ENCODE results near the gene C22orf39. TPM values are rescaled to one million over a fixed set of nuclear protein-coding genes. Genes with fewer than 3 reads are reported as not detected.
A peak's percentile ranks its signal among the peaks of the same experiment; 100 is the strongest.

The C22orf39 gene, protein sequence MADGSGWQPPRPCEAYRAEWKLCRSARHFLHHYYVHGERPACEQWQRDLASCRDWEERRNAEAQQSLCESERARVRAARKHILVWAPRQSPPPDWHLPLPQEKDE
- total RNA-seq (2014; rRNA removed; shearing (Covaris generic)) = 19.6 and 23.2 TPM in 2 replicates

DNA sequence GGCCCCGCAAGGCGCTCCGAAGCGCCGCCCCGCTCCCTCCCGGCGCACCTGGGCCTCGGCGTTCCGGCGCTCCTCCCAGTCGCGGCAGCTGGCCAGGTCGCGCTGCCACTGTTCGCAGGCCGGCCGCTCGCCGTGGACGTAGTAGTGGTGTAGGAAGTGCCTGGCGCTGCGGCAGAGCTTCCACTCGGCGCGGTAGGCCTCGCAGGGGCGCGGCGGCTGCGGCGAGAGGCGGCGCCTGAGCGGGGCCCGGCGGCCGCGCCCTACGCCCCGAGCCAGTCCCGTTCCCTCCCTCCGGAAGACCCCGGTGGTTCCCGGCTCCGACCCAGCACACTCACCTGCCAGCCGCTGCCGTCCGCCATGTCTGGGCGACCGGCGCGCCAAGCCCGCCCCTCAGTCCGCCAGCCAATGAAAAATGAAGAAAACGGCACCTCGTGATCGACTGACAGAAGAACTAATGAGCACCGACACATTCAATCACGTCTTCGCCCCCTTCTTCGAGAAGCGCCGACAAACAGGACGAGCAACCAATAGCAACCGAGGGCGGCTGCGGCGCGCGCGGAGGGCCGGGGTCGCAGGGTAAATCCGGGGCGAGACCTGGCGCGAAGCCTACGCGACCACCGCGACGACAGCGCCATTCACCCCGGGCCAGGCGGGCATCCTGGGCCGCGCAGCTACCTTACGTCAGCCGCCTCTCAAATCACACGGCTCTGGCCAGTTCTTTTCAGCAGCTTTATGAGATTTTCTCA is at the start of gene C22orf39:
C22orf39 (minus strand) TSS at position 382 of the 746 bp plus-strand sequence; CDS start at position 359, 23 bp downstream.
- DNase-seq (ENCODE audit: low spot score) = peak; percentile 84

DNA sequence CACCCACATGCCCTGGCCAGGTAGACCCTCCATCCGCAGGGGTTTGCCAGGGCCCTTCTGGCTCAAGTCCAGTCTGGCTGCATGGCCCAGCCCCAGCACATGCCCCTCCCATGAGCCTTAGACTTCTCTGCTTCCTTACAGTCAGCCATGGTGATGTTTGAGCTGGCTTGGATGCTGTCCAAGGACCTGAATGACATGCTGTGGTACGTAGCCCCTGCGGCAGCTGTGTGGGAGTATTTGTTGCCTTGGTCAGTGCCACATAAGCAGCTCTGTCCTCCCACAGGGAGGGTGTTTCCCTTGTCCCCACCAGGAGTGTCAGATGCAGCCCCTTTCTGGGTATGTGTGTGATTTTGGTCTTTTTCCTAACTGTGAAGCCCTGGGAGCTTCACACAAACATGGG is 49.7 kb upstream of the C22orf39 start:
- peak; percentile 16 for DNase-seq (ENCODE audit: low spot score)

DNA sequence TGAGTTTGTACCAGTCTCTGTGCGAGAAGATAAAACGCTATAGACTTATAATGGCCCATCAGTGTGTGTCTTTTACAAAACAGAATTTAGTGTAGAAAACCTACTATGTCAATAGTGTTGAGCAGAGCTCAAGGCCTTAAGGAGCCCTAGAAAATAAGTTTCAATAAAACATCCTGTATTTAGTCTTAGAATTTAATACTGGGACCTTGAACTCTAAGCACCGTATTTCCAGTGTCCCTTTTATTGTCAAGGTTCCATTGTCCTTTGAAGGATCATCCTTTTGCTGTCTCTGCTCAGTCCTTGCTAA is 48.8 kb upstream of the C22orf39 start:
- DNase-seq (ENCODE audit: low spot score) = no peak

DNA sequence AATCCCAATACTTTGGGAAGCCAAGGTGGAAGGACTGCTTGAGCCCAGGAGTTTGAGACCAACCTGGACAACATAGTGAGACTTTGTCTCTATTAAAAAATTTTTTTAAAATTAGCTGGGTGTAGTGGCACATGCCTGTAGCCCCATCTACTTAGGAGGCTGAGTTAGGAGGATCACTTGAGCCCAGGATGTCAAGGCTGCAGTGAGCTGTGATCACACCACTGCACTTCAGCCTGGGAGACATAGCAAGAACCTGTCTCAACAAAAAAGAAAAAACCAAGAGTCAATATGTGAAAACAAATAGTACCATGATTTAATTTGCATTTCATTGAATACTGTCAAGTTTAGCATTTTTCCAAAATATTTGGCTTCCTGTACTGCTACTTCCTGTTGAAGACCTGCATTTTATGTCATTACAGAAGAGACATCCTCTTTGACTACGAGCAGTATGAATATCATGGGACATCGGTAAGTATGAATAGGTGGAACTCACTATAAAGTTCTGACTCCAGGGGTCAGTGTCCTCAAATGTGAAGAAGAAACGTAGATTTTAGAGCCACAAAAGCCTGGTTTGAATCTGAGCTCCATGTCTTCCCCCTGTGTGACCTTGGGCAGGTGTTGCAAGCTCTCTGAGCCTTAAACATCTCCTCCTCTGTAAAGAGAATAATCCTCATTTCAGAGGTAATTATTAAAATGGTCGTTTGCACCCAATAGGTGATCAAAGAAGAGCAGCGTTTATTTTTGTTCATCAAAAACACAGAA is 48.2 kb upstream of the C22orf39 start:
- DNase-seq (ENCODE audit: low spot score) = no peak

DNA sequence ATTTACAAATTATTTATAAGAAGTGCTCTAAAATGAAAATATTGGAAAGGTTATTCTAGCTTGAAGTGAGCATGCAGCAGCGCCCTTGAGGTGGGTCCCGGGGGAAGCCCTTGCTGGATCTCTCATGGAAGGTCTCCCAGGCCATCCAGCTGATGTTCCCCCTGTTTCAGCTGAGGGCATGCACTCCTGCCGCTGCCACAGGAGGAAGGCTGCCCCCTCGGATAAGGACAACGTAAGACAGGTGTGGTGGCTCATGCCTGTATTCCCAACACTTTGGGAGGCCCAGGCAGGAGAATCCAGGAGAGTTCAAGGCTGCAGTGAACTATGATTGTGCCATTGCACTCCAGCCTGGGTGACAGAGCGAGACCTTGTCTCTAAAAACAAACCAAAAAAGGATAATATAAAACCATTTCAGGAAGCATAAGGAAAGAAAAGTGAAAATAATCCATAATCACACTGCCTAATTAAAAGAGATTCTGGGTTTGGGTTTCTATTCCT is 47.2 kb upstream of the C22orf39 start:
- no peak for DNase-seq (ENCODE audit: low spot score)

- DNase-seq (ENCODE audit: low spot score) = no peak
Measured at GRCh38 chr22:19494001-19494560, 46.6 kb upstream of the C22orf39 start.

DNA sequence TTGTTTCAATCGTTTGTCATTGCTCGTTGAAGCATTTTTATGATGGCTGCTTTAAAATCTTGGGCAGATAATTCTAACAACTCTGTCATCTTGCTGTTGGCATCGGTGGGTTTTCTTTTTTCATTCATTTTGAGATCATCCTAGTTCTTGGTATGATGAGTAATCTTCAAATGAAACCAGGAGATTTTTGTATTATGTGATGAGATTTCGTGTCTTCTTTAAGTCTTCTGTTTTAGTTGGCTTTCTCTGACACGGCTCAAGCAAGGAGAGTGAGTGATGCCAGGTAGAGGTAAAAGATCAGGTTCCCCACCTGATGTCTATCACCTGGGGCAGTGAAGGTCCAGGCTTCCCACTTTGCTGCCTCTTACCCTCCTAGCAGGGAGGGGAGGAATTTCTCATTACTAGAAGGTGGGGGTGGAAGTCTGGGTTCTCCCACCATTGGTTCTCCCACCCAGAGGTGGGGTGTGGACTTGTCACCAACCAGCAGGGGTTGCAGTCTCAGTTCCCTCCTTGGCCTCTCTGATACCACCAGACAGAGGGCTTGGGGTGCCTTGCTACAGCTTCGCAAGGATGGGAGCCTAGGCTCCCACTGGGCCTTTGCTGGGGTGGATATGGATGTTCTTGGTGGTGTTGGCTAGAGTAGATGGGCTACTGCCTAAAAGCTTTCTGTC is 45.1 kb upstream of the C22orf39 start:
- no peak for DNase-seq (ENCODE audit: low spot score)

GRCh38 chr22:19490628-19491230 is 43.2 kb upstream of the C22orf39 start:
- no peak for DNase-seq (ENCODE audit: low spot score)

DNA sequence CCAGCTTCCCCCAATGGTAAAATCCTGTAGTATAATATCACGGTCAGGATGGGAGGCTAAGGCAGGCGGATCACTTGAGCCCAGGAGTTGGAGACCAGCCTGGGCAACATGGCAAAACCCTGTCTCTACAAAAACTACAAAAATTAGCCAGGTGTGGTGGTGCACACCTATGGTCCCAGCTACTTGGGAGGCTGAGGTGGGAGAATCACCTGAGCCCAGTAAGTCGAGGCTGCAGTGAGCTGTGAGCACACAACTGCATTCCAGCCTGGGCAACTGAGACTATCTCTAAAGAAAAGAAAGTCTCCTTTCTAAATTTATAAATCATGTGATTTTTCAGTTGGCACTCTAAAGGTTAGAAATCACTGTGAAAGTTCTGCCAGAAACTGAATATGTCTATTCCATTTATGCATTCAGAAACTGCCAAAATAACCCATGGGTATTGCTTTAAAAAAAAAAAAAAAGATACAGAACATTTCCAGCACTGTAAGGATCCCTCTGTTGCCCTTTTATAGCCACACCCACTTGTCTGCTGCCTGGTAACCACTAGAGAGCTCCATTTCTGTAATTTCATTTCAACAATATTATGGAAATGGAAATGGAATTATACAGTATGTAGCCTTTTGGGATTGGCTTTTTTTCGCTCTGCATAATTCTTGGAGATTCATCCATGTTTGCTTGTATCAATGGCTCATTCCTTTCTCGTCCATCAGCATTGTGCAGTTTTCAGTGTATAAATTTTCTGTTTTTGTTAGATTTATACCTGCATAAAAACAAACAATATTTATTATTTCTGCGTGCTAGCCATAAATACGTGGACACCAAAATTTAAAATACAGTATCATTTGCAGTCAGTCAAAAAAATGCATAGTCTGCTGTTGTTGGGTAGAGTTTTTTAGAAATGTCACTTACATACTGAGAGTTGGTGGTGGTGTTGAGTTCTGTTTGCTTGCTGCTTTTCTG is 41.7 kb upstream of the C22orf39 start:
- no peak for DNase-seq (ENCODE audit: low spot score)

DNA sequence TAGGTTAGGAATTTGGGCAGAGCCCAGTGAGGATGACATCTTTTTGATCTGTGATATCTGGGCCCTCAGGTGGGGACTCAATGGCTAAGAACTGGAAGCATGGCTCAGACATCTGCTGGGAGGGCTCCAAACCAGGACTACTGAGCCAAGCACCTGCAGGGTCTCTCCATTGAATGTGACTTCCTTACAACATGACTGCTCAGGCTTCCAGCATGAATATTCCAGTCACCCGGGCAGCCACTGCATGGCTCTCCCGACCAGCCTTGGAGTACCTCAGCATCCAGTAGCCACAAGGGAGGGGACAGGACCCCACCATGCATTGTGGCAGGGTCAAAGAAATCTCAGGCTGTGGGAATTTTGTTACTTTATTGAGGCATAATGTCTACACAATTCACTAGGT is 40.8 kb upstream of the C22orf39 start:
- DNase-seq (ENCODE audit: low spot score) = no peak

DNA sequence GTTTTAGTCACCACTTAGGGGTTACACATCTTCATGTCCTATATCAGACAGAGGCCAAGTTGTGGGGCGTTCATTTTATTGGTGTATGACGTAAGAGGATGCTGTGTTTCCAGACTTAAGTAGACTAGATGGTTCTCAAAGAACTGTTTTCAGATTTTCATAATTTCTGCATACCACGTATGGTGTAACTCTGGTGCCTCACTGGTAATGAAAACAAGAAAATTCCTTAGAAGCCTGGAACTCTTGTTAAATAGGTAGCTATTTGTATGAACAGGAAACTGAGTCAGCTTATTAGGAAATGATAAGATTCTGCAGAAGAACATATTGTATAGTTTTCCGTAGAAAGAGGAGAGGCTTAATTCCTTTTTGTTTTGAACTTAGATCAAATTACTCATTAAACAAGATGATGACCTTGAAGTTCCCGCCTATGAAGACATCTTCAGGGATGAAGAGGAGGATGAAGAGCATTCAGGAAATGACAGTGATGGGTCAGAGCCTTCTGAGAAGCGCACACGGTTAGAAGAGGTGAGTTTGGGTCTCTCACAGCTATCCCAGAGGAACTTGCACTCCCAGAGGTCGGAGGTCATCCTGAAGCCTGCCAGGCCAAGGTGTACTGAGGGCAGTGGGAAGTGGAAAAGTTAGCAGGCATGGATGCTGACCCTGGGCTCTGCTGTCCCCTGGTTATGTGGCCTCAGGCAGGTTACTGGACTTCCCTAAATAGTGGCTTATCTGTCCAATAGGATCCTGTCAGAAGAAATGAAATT is 36.2 kb upstream of the C22orf39 start:
- DNase-seq (ENCODE audit: low spot score) = no peak

- no peak for DNase-seq (ENCODE audit: low spot score)
Measured at GRCh38 chr22:19482297-19482696, 34.8 kb upstream of the C22orf39 start.

DNA sequence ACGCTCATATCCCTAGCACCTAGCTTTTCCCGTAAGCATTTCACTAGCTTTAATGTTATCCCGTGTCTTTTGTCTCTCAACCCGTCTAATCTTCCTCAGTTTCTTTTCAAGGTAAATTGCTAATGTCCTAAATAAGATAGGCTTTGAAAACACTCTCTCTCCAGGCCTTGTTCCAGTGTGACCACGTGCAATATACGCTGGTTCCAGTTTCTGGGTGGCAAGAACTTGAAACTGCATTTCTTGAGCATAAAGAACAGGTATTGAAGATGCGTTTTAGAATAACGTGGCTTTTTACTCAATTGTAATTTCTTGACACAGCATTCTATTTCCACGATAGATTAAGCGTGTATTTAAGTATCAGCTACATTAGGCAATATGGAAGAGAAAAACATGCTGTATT is 33.3 kb upstream of the C22orf39 start:
- no peak for DNase-seq (ENCODE audit: low spot score)

- no peak for DNase-seq (ENCODE audit: low spot score)
Measured at GRCh38 chr22:19480173-19480568, 32.7 kb upstream of the C22orf39 start.

GRCh38 chr22:19479355-19480172 is 32.1 kb upstream of the C22orf39 start, which contains the start of gene CDC45:
Gene CDC45, plus strand, starts transcription at chr22:19479920. Its CDS starts 49 bp downstream, at chr22:19479969.
- peak; percentile 95 for DNase-seq (ENCODE audit: low spot score)

GRCh38 chr22:19478901-19479354 is 31.4 kb upstream of the C22orf39 start, which contains the start of gene UFD1:
Gene UFD1, minus strand, starts transcription at chr22:19479193. Its CDS starts 108 bp downstream, at chr22:19479085.
- DNase-seq (ENCODE audit: low spot score) = peak; percentile 65

DNA sequence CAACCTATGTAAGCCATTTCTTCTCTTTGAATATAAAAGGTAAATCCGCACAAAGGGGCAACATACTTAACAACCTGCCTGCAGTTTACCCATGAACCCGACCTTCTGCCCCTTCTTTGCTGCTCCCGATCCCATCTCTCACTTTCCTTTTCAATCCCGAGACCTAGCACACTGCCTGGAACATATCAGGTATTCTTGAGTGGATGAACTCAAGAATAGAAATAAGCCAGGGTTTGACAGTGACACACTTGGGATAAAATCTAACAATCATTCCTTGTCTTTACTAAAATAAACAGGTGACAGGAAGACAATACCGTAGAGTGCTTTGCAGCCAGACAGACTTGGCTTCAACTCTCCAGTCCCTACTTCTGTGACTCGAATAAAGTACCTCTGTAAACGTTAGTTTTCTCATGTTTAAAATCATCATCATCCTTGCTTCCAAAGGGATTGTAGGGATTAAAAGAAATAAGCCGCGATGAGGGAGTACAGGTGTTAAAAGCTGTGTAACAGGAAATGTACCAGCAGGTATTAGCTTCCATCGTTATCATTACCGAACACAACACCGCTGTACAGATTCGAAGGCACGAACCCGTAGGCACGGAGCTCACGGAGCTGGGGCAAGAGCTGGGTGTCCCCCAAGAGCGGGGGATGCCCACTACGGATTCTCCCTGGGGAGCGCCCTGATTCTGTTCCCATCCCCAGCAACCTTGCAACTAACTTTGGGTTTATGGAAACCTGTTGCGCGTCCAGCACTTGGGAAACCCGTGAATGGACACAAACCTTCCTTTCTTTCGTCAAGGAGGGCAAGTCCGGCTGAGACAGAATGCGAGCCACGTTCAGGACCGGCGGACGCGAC is 30.8 kb upstream of the C22orf39 start:
- no peak for DNase-seq (ENCODE audit: low spot score)

Data from H4 (cell line).